Sciatic nerve (tissue), 2 donors: ENCODE results near the gene ADCK1. TPM values are rescaled to one million over a fixed set of nuclear protein-coding genes. Genes with fewer than 3 reads are reported as not detected.
"Not testable (repeated sequence)": the region's sequence is repeated elsewhere in the genome, so short reads cannot be mapped to it uniquely, and the experiment has no call there.

Experiments
- ATAC-seq: fragments of 200-7000 bp; cut with Tn5 transposase; one replicate; pipeline ENCODE4 v1.9.1; 2020; ENCODE audit warnings: mild to moderate bottlenecking, moderate library complexity
- DNase-seq: peaks from one replicate; pipeline ENCODE4 v3.0.0-alpha.2; 2020; ENCODE audit warnings: low spot score
- intact Hi-C: fragments of 100-400 bp; cut with DNase I; formaldehyde crosslinking; loops from one replicate; pipeline ENCODE4 v1.14.2; 2022
- total RNA-seq: library from RNA; stranded (reverse); fragmentation: NEBNext Ultra II Directional; extraction: Animal tissue kit (Norgen Biotek cat#: 25700); gene quantifications from one replicate; pipeline ENCODE4 v1.2.1, GENCODE V29; 2021
- donor health status: DM: no; HTN: no; CAD: no.
- donor health status: DM: no; HTN: no; CAD: no.

ADCK1 gene
- total RNA-seq, 1 donor from 2014 or later, result 8.2 TPM

- no peak for ATAC-seq
- DNase-seq, result no peak
- intact Hi-C loops, result no loop called here
Observed at GRCh38 chr14:77804592-77804991, 4.7 kb downstream of the ADCK1 start.

DNA sequence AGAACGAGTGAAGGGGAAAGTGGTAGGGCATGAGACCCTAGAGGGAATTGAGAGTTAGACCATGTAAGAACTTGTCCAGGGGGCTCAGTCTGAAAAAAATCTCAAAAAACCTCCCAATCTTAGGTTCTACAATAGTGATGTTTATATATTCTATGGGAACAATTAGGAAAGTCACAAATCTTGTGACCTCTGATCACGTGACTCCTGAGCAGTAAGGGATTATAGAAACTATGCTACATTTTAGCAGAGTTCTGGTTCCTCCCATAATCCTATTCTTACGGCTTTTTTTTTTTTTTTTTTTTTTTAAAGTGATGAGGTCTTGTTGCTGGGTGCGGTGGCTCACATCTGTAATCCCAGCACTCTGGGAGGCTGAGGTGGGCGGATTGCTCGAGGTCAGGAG is 5.8 kb downstream of the ADCK1 start:
- no peak for DNase-seq
- no peak for ATAC-seq
- intact Hi-C loops, result no loop called here

GRCh38 chr14:77808250-77808649 is 8.3 kb downstream of the ADCK1 start:
- ATAC-seq (no peak), DNase-seq (no peak)
- intact Hi-C loops, result no loop called here

DNA sequence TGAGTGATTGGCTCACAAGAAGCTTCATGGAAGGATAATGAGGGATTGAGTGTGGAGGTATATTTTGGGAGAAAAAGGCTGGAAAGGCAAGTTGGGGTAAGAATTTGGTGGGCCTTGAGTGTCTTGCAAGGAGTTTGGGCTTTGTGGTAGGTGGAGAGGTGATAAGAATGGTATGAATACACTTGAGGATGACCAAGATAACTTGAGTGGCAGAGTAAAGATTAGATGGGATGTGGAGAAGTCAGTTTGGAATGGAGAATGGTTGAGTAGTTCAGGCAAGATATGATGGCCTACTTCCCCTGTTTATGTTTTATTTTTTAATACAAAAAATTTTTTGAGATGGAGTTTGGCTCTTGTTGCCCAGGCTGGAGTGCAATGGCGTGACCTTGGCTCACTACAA is 9.1 kb downstream of the ADCK1 start:
- ATAC-seq (no peak), DNase-seq (no peak)
- intact Hi-C loops, result no loop called here

DNA sequence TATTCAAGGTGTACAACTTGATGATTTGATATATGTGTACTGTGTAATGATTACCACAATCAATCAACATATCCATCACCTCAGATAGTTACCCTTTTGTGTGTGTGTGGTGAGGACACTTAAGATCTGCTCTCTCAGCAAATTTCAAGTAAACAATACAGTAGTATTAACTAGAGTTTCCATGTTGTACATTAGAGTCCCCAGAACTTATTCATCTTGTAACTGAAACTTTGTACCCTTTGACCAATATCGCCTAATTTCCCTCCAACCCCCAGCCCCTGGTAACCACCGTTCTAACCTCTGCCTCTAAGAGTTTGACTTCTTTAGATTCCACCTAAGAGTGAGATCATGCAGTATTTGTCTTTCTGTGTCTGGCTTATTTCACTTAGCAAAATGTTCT is 12.1 kb downstream of the ADCK1 start:
- DNase-seq (no peak), ATAC-seq (no peak)
- intact Hi-C loops, result no loop called here

GRCh38 chr14:77812682-77813081 is 12.8 kb downstream of the ADCK1 start:
- ATAC-seq, intact Hi-C loops, DNase-seq: not testable (repeated sequence)

- ATAC-seq (no peak), DNase-seq (no peak)
- intact Hi-C loops, result no loop called here
Observed at GRCh38 chr14:77822307-77822706, 22.4 kb downstream of the ADCK1 start.

DNA sequence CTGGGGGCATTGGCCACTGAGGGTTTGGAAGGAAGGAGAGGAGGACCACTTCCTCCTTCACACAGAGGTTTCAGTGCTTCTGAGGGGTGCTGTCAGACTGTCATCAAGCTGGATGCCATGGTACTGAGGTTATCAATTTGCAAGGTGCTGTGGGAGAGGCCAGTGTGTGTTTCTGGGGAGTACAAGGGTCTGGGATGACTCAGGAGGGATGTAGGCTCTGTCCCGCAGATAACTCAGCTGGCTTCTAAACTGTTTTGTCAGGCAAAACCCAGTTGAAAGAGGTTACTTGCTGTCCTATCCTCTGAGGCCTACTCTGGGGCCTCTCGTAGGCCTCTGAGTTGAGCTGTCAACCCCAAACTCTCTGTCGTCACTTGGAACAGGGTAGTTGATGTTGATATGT is 22.8 kb downstream of the ADCK1 start:
- intact Hi-C loops, result no loop called here
- DNase-seq (no peak), ATAC-seq (no peak)

DNA sequence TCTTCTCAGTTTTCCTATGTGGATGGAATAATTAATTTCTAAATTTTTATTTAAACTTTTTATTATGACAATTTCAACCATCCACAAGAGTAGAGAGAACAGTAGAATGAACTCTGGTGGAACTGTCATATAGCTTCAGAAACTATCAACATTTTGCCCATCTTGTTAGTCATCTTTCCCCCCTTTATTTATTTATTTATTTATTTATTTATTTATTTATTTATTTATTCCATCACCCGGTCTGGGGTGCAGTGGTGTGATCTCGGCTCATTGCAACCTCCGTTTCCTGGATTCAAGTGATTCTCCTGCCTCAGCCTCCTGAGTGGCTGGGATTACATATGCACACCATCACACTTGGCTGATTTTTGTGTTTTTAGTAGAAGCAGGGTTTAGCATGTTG is 23.5 kb downstream of the ADCK1 start:
- no peak for DNase-seq
- no peak for ATAC-seq
- intact Hi-C loops, result no loop called here

- intact Hi-C loops, result no loop called here
- ATAC-seq (no peak), DNase-seq (no peak)
Observed at GRCh38 chr14:77825895-77826519, 26.1 kb downstream of the ADCK1 start.

- DNase-seq (no peak), ATAC-seq (no peak)
- intact Hi-C loops, result no loop called here
Observed at GRCh38 chr14:77830692-77831091, 30.8 kb downstream of the ADCK1 start.

GRCh38 chr14:77832297-77832696 is 32.4 kb downstream of the ADCK1 start:
- intact Hi-C loops, result no loop called here
- DNase-seq, result no peak
- no peak for ATAC-seq

GRCh38 chr14:77837926-77838325 is 38.0 kb downstream of the ADCK1 start:
- DNase-seq (no peak), ATAC-seq (no peak)
- intact Hi-C loops, result no loop called here

GRCh38 chr14:77838831-77839511 is 39.1 kb downstream of the ADCK1 start:
- ATAC-seq, result no peak
- DNase-seq, result no peak
- intact Hi-C loops, result no loop called here

DNA sequence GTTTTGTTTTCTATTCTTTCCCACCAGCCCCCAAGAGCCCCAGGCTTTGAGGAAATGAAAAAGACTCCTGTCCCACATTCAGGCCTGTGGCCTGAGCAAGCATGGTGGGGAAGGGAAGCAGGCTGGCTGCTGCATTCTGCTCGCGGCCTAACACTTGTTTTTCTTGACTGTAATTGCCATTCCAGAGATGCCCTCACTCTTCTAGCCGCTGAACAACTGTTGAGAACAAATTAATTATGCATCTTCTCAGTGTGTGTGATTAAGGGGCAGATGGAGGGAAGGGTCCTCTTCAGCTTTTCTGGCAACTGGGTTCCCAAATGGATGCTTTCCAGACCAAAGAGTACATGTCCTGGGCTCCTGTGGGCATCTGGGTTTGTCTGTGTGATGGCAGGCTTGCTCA is 43.3 kb downstream of the ADCK1 start:
- ATAC-seq (no peak), DNase-seq (no peak)
- intact Hi-C loops, result no loop called here

GRCh38 chr14:77843651-77844050 is 43.7 kb downstream of the ADCK1 start:
- DNase-seq, result no peak
- intact Hi-C loops, result no loop called here

DNA sequence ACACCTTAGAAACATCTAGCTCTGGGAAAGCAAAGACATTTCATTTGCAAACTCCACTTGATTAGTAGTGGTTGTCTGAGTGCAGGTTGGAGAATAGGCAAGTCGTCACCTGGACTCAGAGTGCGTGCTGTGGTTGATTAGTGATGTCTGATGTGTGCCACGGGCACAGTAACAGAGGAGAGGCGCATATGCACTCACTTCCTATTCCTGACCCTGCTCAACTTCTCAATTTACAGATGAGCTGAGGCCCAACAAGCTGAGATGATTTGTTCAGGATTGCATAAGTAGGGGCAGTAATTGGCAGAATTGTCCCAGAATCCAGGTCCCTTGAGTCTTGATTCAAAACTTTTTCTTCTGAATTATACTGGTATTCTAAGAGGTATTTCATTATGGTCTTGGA is 44.9 kb downstream of the ADCK1 start:
- intact Hi-C loops, result no loop called here
- no peak for DNase-seq
- no peak for ATAC-seq

More at GRCh38 chr14:77843651-77844050, 43.7 kb downstream of the ADCK1 start:
- ATAC-seq, result no peak

GRCh38 chr14:77848031-77848430 is 48.1 kb downstream of the ADCK1 start:
- ATAC-seq, result no peak
- intact Hi-C loops, result no loop called here

DNA sequence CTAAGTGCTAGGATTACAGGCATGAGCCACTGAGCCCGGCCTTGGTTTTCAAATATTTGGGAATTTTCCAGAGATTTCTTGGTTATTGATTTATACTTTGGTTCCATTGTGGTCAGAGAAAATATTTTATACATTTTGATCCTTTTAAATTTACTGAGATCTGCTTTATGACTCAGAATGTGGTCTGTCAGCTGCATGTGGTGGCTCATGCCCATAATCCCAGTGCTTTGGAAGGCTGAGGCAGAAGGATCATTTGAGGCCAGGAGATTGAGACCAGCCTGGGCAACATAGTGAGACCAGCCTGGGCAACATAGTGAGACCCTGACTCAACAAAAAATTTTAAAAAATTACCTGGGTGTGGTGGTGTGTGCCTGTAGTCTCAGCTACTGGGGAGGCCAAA is 49.8 kb downstream of the ADCK1 start:
- intact Hi-C loops, result no loop called here
- DNase-seq, result no peak
- ATAC-seq, result no peak

More at GRCh38 chr14:77848031-77848430, 48.1 kb downstream of the ADCK1 start:
- DNase-seq, result no peak

DNA sequence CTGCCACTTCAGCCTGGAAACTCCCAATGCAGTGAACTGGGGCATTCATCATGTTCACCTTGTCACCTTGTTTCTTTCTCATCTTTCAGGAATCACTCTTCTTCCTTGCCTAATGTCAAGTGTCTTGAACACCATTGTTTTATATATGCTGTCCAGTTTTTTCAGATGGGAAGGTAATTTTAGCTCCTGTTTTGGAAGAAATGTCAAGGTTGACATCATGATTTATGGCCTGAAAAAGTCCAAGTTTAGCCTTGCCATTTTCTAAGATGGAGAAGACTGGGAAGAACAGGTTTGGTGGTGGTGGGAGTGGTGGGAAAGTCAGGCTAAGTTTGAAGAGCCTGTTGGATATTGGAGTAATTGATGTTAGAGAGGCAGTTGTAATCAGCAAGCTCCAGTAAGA is 54.0 kb downstream of the ADCK1 start:
- ATAC-seq (no peak), DNase-seq (no peak)
- intact Hi-C loops, result no loop called here

DNA sequence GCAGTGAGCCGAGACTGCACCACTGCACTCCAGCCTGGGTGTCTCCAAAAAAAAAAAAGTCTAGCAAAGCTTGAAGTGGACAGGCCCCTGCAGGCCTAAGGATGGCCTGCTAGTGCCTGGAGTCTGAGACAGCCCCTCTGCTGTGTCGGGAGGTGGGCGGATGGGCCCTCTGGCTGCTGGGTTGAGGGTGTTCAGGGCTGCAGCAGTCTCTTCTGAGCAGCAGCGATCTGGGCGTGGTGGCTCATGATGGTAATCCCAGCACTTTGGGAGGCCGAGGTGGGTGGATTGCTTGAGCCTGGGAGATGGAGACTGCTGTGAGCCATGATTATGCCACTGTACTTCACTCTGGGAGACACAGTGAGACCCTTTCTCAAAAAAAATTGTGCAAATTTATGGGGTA is 57.0 kb downstream of the ADCK1 start:
- ATAC-seq (no peak), DNase-seq (no peak)
- intact Hi-C loops, result no loop called here
